Subcutaneous adipose tissue (tissue), 4 donors: ENCODE results near the gene TMEM151B. TPM values are rescaled to one million over a fixed set of nuclear protein-coding genes. Genes with fewer than 3 reads are reported as not detected.

Source experiments
- total RNA-seq, 4 donors: library from RNA; depleted of rRNA; stranded (reverse); fragments of >200 nt; gene quantifications; one replicate each; pipeline ENCODE4 v1.1.0, GENCODE V29; 2016
- TF ChIP-seq, protein P1 (sequence below): fragments of 450-650 bp; IDR thresholded peaks from one replicate; pipeline ENCODE4 v1.5.1; 2016; ENCODE audit warnings: low read depth, mild to moderate bottlenecking, control low read depth, antibody characterized with exemption, moderate library complexity

TMEM151B gene
- total RNA-seq, 4 donors from 2014 or later, result not detected

DNA sequence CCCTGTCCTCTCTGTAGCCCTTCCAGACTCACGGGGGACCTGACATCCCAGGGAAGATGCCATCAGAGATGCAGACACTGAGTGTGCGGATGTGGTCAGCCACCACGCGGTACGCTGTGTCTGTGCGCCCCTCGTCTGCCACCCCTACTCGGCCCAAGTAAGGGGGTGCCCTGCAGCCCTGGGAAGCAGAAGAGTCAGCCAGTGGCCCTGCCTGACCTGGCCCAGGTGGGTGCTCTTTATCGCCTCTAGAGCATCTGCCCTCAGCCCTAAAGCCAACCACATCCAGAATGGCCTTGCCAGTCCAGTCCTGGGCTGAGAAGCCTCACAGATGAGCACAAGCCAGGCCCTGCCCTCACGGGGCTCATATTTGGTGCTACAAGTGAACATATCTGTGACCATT lies 37.0 kb downstream of the TMEM151B start:
- TF ChIP-seq, protein P1, sequence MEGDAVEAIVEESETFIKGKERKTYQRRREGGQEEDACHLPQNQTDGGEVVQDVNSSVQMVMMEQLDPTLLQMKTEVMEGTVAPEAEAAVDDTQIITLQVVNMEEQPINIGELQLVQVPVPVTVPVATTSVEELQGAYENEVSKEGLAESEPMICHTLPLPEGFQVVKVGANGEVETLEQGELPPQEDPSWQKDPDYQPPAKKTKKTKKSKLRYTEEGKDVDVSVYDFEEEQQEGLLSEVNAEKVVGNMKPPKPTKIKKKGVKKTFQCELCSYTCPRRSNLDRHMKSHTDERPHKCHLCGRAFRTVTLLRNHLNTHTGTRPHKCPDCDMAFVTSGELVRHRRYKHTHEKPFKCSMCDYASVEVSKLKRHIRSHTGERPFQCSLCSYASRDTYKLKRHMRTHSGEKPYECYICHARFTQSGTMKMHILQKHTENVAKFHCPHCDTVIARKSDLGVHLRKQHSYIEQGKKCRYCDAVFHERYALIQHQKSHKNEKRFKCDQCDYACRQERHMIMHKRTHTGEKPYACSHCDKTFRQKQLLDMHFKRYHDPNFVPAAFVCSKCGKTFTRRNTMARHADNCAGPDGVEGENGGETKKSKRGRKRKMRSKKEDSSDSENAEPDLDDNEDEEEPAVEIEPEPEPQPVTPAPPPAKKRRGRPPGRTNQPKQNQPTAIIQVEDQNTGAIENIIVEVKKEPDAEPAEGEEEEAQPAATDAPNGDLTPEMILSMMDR, result no peak

DNA sequence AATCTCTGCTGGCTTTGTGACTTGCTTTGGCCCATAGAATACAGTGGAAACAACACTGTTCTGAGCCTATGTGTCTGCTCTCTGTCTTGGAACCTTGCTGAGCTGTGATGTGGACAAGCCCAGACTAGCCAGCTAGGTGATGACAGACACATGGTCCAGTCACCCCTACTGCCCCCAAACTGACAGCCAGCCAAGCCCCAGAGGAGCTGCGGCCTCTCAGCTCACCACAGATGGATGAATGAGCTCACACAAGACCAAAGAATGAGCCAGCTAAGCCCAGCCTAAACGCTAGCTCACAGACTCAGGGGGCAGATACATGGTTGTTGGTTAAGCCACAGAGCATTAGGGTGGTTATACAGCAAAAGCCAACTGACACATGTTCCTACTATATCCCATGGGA lies 38.8 kb downstream of the TMEM151B start:
- TF ChIP-seq, protein P1, result no peak

DNA sequence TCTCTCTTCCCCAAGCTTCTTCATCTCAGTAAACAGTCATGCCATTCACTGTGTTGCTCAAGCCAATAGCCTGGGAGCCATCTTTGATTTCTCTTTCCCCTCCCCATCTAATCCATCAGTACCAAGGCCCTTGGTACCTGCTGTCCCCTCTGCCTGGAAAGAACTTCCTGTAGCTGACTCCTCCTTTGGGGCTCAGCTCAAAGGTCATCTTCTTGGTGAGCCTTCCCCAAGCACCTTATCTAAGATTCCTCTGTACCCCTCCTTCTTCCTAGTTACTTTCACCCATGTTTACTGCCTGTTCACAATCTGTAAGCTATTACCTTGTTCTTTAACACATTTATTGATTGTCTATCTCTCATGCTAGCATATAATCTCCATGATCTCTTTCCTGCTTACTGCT lies 39.4 kb downstream of the TMEM151B start:
- TF ChIP-seq, protein P1, result no peak

DNA sequence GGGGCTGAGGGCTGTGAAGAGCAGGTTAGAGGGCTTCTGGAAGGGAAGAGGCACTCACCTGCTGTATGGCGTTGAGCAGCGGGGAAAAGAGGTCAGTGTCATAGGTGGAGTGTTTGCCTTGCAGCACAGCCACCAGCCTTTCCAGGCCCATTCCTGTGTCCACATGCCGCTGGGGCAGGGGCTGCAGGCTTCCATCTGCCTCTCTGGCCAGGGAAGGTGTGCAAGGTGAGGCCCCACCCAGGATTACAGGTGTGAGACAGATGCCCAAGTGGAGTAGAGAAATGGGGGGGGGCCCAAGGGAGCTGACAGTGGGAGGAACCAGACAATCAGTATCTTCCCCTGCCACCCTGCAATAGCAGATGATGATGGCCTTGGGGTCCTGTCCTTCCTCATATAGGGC lies 40.0 kb downstream of the TMEM151B start:
- TF ChIP-seq, protein P1, result no peak

DNA sequence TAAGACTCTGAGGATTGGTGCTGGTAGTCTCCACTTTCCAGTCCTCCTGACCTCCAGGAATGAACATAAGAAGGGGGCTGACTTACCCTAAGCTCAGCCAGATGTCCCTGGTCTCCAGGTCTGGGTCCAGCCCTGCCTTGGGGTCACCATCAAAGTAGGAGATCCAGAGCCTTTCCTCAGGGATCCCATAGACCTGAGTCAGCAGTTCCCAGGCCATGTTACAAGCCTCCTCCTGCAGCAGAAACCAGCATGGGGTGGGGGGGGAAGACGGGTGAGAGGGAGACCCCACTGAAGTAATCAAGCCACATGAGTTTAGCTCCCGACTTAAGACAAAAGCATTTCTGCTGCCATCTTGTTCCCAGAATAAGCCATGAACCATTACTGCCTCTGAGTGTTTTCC lies 41.1 kb downstream of the TMEM151B start:
- TF ChIP-seq, protein P1, result no peak

DNA sequence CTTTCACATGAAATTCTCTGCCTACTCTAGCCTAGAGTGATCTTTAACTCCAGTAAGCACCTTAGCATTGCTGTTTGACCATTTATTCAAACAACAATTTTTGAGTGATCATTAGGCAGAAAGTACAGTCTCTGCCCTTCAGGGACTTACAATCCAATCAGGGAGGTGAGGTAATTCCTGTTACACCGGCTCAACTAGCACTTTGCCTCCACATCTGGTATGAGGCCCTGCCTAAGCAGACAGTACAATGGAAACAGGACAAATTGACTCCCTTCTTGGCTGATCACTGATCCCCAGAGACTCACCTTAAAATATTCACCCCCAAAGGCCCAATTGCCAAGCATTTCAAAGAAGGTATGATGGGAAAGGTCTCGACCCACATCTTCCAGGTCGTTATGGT lies 41.5 kb downstream of the TMEM151B start:
- TF ChIP-seq, protein P1, result no peak

DNA sequence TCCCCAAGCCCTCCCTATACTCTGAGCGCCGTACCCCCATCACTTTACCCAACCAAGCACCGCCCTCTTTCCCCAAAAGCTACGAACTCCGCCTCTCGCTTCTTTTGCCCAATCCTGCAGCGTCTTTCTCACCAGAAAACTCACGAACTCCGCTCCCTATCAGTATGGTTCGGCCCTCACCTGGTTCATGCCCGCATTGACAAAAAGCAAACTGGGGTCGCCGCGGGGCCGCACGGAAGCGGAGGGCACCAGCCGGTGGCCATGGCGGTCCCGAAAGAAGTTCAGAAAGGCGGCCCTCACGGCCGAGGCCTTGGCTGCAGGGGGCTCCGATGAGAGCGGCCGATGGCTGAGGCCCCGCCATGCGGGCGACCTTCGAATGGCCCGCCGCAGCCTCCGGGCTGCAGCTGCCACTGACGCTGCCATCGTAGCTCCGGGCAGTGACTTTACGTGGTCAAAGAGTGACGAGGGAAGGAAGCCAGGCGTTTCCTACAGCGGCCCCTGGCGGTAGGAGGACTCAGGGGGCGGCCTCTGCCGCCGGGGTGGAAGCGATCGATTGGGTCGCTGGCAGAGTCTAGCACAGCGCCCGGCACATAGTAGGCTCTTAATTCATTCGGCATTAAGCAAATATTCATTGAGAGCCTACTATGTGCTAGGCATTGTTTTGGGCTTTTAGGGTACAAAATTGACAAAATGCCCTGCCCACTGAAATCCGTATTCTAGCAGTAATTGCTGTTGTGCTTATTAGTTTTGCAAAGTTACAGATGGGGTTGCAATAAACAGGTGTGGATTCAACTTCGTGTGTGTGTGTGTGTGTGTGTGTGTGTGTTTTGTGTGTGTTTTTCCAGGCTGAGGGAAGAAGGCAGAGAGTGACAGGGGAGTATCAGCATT lies 42.9 kb downstream of the TMEM151B start, which contains the start of gene AARS2:
Gene AARS2 (minus strand): TSS at position 447 of the 888 bp plus-strand sequence. CDS start 24 bp downstream, at position 423.
- TF ChIP-seq, protein P1, result no peak
